GM18519 (cell line): ENCODE results near the gene AQP1.

Experiments
- ATAC-seq: cut with Tn5 transposase; IDR thresholded peaks from one replicate; pipeline ENCODE4 v1.9.1; 2021; ENCODE audit warnings: mild to moderate bottlenecking, moderate library complexity; ENCODE audit not compliant: unreplicated experiment, low FRiP score

The AQP1 gene

DNA sequence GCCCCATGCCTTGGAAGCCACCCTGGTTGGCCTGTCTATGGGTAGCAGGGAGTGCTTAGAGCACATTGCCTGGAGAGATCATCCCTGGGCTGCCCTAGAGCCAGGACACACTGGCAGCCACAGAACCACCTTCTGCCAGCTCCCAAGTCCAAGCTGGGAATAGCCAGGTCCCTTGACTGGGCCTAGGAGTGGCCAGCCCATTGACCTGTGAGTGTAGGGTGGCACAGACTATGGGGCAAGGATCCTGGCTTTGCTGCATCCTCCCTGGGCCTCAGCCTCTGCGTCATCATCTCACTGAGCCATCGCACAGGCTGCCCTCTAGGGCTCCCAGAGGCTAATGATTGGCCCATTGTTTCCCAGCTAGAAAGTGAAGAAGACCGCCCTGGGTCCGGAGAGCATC is 7.0 kb downstream of the AQP1 start:
- no peak for ATAC-seq

DNA sequence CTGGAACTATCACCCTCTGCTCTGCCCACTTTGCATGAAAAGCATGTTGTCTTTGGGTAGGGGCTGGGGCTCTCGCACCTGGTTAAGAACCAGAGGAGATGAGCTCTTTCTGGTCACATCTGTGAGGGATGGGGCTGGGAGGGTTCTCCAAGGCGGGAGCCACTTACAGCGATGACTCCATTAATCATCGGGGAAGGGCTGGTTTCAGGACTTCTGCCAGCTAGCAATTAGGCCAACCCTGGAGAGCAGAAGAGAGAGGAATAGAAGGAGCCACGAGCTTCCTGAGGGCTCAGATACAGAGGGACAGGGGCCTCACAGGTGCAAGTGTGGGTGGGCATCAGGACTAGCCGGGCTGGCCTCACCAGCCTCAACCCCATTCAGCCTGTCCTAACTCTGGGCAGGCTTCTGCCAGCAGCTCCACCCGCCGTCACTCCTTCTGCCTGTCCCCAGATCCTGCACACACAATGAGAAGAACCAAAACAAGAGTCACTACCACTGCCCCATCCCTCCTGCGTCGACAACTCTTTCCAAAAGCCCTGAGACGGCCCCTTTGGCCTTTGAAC is 8.4 kb downstream of the AQP1 start:
- no peak for ATAC-seq

DNA sequence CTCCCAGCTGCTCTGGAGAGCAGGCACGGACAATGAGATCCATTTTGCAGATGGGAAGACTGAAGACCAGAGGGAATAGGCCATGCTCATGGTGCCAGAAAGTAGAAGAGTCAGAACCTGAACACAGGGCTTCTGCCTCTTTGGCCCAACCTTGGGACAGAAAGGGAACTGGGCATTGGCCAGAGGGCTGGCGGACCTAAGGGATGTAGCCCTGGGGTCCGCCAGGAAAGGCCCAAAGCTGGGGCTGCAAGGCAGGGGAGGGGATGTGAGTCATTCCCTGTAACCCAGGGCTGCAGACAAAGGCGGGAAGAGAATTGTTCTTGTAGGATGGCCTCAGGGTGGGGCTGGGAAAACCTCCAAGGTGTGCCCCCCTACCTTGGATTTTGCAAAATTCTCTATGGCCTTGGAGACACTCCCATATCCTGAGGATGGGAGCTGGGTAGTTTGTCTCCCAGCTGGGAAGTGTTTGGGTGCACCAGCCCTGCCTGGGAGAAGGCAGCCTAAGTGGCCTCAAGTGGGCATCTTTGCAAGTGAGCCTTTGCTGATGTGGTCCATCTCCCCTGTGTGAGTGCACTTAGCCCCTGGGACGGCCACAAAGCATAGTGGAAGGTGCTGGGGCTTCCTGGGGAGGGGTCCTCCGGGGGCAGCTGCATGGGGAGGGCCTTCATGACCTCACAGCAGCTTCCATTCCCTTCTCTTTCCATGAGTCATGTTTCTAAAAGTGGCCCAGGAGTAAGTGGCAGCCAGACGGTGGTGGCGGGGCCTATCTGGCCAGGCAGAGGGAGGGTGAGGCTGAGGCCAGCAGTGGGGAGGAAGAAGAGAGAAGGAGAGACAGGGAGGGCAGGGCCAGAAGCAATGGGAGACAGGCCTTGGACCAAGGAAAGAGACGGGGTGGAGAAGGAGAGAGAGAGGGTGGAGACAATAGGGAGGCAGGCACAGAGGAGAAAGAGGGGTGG is 9.2 kb downstream of the AQP1 start:
- ATAC-seq: no peak

DNA sequence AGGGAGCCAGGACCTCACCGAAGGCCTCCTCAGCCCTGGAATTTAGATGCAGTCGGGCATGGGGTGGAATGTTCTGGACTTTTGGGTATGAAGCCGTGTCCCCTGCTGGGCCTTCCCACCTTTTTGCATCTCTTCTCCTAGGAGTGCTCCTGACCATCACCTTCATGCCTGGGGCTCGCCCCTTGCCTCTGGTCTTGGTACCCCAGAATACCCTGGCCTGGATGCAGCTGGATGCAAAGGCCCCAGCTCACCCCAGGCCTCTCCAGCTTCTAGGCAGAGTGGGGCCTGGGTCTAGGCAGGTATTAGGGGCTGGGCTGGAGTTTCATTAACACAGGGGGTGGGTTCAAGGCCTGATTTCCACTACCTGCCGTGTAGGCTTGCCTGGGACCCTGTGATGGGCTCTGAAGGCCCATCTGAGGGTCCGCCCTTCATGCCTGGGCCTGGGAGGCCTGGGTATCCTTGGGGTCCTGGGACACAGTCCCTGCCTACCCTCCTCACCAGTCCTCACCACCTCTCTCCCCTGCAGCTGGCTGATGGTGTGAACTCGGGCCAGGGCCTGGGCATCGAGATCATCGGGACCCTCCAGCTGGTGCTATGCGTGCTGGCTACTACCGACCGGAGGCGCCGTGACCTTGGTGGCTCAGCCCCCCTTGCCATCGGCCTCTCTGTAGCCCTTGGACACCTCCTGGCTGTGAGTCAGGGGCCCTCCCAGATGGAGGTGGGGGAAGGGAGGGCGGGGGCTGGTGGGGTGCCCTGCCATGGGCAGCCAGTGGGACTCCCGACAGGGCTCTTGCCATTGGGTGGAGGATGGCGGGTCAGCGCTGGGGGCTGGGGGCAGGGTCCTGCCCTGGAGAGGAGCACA is 10.1 kb downstream of the AQP1 start:
- ATAC-seq: no peak

DNA sequence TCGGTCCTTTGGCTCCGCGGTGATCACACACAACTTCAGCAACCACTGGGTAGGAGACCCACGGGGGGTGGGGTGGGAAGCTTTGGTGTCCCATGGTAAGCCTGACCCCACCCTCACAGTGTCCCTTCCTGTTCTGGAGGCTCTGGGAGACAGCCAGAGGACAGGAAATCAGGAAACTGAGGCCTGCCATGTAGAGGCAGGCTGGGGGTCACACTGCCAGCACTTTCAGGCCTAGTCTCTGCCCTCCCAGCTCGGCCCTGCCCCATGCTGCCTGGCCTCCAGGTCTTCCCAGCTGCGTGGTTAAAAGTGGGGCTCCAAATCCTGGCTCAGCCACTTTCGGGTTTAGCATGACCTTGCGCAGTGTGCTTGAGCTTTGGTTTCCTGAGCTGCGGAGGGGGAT is 10.9 kb downstream of the AQP1 start:
- ATAC-seq: no peak

DNA sequence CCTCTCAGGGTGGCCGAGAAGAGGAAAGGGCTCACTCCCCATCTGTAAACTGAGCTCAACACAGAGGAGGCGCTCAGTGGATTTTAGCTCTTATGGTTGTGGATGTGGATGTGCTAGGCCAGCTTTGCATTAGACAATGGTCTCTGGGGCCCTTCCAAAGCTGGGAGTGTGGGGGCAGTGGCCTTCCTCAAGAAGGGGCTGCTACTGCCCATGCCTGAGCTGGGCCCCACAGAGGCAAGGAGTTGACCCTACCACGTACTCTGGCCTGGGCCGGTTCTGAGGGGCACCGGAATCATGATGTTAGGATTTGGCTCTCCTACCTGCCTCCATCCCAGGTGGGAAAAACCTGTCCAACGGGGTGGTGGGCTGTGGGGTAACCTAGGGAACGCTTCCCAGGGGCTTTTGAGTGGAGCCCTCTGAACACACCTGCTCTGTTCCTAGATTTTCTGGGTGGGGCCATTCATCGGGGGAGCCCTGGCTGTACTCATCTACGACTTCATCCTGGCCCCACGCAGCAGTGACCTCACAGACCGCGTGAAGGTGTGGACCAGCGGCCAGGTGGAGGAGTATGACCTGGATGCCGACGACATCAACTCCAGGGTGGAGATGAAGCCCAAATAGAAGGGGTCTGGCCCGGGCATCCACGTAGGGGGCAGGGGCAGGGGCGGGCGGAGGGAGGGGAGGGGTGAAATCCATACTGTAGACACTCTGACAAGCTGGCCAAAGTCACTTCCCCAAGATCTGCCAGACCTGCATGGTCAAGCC is 11.5 kb downstream of the AQP1 start:
- ATAC-seq: no peak

DNA sequence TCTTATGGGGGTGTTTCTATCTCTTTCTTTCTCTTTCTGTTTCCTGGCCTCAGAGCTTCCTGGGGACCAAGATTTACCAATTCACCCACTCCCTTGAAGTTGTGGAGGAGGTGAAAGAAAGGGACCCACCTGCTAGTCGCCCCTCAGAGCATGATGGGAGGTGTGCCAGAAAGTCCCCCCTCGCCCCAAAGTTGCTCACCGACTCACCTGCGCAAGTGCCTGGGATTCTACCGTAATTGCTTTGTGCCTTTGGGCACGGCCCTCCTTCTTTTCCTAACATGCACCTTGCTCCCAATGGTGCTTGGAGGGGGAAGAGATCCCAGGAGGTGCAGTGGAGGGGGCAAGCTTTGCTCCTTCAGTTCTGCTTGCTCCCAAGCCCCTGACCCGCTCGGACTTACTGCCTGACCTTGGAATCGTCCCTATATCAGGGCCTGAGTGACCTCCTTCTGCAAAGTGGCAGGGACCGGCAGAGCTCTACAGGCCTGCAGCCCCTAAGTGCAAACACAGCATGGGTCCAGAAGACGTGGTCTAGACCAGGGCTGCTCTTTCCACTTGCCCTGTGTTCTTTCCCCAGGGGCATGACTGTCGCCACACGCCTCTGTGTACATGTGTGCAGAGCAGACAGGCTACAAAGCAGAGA is 12.2 kb downstream of the AQP1 start:
- ATAC-seq: no peak

DNA sequence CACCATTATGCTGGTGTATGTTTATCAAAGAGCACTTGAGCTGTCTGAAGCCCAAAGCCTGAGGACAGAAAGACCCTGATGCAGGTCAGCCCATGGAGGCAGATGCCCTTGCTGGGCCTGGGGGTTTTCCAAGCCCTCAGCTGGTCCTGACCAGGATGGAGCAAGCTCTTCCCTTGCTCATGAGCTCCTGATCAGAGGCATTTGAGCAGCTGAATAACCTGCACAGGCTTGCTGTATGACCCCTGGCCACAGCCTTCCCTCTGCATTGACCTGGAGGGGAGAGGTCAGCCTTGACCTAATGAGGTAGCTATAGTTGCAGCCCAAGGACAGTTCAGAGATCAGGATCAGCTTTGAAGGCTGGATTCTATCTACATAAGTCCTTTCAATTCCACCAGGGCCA is 13.0 kb downstream of the AQP1 start:
- ATAC-seq: no peak

DNA sequence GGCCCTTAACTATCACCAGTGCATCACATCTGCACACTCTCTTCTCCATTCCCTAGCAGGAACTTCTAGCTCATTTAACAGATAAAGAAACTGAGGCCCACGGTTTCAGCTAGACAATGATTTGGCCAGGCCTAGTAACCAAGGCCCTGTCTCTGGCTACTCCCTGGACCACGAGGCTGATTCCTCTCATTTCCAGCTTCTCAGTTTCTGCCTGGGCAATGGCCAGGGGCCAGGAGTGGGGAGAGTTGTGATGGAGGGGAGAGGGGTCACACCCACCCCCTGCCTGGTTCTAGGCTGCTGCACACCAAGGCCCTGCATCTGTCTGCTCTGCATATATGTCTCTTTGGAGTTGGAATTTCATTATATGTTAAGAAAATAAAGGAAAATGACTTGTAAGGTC is 13.5 kb downstream of the AQP1 start:
- no peak for ATAC-seq

DNA sequence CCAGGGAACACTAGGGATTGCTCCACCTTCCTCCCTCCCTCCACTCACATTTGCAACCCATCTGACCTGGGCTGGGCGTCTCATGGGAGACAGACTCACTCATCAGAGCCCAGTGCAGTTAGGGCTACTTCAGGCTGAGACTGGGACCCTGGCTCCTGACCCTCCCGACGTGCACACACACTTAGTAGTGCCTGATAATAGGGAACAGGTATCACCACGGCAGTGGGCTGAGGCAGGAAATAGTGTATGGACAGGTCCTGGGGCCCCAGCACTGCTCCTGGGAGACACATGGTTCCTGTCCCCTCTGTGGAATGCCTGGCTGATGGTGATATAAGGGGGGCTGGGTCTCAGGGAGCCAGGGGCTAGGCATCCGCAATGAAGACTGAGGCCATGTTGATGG is 14.3 kb downstream of the AQP1 start:
- no peak for ATAC-seq

DNA sequence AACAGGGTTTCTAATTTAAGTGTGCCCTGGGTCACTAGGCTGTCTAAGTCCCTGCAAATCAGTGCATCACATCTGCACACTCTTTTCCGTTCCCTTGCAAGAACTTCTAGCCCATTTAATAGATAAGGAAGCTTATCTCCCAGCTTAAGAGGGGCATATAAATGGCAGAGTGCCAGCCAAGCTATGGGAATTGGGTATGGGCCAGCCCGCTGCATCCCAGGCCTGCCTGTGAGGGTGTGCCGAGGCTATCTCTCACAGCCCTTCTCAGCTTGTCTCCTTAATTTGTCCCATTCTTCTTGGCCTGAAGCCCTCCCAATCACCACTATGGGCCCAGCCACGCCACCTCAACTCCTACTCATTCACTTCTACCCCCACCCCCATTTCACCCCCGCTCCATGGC is 14.7 kb downstream of the AQP1 start:
- ATAC-seq: no peak

DNA sequence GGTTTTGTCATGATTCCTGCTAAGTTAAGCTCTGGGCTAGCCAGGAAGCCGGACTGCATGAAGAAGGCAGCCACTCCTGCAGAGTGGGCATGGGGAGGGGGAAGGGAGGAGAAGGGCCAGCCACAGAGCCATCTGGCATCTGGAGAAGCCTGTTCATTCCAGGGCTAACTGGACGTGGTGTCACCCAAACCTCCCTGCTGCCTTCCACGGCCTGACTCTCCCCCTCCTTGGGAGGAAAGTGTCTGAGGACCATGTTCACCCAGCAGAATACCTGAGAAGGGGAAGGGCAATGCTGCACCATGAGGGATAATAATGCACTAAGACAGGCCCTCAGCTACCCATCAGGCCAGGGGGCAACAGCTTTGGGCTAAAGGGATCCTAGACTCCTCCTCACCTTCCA is 15.4 kb downstream of the AQP1 start:
- no peak for ATAC-seq

DNA sequence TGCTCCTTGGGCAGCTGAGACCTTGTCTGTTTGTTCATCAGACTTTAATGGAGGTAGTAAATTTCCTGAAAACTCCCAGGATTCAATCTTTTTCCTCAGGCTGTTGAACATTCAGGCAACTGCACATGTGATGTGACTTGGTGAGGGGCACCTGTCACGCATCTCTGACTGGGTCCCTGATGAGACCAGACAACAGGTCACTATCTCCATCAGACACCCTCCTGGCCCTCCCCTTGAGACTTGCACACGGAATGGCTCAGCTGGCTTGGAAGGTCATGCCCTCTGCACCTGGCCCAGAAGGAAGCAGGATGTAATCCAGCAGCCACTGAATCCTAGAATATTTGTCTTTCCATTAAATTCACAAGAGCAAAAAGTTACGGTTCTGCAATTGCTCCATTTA is 15.9 kb downstream of the AQP1 start:
- no peak for ATAC-seq

DNA sequence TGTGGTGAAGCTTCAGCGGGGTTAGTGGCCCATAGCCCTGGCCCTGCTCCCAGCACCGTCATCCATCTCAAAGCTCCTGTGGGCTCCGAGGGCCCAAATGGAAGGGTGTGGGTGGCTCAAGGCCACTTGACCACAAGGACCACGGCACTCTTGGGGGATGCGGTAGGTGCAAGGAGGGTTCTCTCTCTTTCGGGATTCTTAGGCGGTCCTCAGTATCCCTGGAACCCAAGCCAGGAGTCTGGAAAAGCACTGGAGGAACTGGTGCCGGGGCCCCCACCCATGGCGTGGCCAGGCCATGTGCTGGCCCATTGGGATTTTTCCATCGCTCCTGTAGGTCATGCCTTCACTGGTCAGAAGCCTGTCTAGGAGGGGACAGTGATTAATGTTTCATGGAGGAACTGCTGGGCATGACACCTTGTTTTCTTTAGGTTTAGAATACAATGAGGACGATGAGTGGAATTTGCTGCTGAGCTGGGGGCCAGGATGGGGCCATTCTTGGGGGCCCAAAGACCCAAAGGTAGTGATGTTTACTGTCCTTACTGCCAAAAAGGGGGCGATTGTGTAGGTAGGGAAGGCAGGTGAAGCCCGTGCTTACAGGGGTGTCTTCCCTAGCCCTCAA is 16.7 kb downstream of the AQP1 start:
- no peak for ATAC-seq

DNA sequence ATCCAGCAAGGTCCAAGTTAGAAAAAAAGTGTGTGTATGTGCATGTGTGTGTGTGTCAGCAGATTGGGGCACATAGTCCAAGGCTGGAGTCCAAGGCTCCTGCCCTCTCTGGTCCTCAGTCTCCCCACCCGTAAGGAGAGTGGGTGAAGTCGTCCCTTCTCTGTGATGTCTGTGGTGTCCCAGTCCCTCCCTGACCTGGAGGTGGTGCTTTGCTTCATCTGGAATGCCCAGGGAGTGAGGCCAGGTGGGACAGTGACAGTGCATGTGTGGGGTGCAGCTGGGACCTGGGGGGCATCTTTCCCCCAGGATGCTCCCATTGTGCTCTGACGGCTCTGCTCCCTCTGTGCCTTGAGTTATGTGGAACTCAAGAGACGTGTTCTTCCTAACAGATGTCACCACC is 18.0 kb downstream of the AQP1 start:
- no peak for ATAC-seq

DNA sequence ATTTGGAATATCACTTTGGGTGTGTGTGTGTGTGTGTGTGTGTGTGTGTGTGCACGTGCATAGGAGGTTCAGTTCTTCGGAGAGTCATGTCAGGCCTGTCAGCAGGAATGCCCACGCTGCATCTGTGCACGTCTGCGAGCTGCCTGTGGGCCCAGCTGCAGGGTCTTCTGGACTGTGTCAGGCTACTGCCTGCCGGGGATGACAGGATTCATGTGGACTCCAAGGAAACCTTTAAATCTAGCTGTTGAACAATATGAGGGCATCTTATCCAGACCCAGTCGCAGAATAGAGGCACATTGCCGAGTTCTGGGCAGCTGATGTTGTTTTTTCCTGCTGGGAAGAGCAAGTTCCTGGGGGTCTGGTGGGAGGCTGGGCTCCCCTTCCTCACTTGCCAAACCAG is 19.0 kb downstream of the AQP1 start:
- no peak for ATAC-seq

DNA sequence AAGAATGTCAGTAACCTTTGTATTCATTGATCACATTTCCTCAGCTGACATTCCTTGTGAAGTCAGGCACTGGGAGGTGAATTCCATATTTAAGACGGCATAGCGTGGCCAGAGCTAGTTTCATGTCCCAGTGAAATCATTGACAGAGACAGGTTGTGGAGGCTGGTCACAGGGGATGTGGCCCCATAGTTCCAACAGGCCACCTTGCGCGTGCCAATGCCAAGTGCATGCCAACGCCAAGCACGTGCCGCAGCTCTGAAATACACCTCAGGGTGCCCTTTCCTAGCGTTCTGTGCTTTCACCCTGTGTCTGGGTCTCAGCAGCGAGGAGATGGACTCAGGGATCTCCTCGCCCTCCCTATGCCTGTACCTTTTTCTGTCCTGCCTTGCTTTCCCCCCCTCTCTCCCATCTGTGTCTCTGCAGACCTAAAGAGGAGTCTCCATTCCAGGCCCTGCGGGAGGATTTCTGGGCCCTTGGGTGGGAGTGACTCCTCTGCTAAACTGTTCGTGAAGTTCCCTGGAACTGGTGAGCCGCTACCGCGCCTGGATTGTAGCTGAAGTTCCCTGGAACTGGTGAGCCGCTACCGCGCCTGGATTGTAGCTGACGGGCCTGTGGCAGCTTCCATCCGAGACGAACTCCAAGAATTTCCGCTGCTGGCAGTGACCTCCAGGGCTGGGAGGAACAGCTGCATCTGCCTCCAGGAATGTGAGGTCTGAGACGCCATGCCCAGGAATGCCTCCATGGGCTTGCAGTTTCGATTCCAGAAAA is 19.7 kb downstream of the AQP1 start:
- no peak for ATAC-seq

DNA sequence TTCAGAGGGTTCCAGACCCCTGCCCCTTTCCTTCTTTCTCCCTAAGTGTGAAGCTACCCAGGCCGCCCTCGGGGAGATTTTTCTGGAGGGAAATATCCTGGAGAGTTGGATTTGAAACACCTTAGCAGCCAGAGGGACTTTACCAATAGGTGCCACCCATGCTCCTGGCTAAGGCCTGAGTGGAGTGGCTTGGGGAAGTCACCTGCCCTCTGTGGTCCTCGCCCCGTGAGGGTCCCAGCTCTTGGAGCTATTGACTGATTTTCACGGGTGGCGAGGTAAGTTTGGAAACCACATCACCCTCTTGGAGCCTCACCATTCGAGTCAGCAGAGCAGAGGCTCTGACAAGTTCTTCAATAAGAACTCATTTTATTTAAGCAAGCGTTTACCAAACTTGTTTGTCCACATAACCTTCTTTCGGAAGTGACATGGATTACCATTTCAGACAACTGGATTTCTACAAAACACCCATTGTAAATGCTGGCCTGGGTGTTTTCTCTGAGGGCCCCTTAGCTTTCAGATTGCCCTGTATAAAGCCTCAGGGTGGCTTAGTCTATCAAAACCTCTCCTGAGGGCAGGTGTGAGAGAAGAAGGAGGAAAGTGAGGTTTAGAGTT is 20.4 kb downstream of the AQP1 start:
- ATAC-seq: no peak

DNA sequence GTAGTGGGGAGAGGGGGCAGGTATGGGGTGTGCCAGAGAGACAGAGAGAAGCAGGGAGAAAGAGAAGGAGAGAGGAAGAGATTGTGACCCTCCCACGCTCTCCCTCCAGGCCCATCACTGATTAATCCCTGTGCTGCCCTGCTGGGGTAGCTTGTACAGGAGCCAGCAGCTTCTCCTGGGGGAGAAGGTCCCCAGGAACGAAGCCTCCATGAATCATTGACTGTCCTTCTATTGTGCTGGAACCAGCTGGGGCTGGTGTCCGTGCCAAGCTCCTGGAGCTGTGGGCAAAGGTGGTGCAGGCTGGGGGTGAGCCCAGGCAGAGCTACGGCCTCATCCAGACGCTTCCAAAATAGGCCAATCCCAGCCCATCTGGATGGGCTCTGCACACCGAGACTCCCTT is 20.9 kb downstream of the AQP1 start:
- ATAC-seq: no peak
